SU-DHL-6 (cell line): Measurements from ENCODE around the gene MAPK10.

Experiments
- H2AFZ ChIP-seq: fragments of 200-600 bp; sonication (generic); 2 replicates; pipeline ENCODE4 v1.6.1; 2014; ENCODE audit warnings: low read depth, mild to moderate bottlenecking, moderate library complexity, mixed read lengths, antibody characterized with exemption, low read length; ENCODE audit not compliant: severe bottlenecking
- H3F3A ChIP-seq: fragments of 200-600 bp; shearing (Covaris generic); 2 replicates; pipeline ENCODE4 v1.6.0; 2016; ENCODE audit warnings: antibody characterized with exemption, mild to moderate bottlenecking; ENCODE audit not compliant: insufficient read depth
- H3K27ac ChIP-seq: fragments of 200-600 bp; sonication (generic); 2 replicates; pipeline ENCODE4 v1.5.1; 2016; ENCODE audit warnings: low read depth, mild to moderate bottlenecking, low read length, moderate library complexity, mixed read lengths
- H3K27me3 ChIP-seq: fragments of 200-600 bp; sonication (generic), shearing (Covaris generic); 2 replicates; pipeline ENCODE4 v1.6.0; 2014; ENCODE audit warnings: mild to moderate bottlenecking, low read length
- H3K36me3 ChIP-seq: fragments of 200-600 bp; sonication (generic); 2 replicates; pipeline ENCODE4 v1.6.1; 2014; ENCODE audit warnings: mild to moderate bottlenecking, low read length, mixed read lengths
- H3K4me2 ChIP-seq: fragments of 300-600, 200-600 bp; shearing (Covaris generic), sonication (generic); 2 replicates; pipeline ENCODE4 v1.6.0; 2014; ENCODE audit warnings: low read length, low read depth, mild to moderate bottlenecking; ENCODE audit not compliant: poor library complexity, severe bottlenecking
- H3K4me3 ChIP-seq: fragments of 200-600 bp; sonication (generic); 2 replicates; pipeline ENCODE4 v1.5.1; 2014; ENCODE audit warnings: antibody characterized with exemption, low read length, mild to moderate bottlenecking, mixed read lengths; ENCODE audit not compliant: insufficient read depth, poor library complexity, severe bottlenecking
- H3K79me2 ChIP-seq: fragments of 200-600 bp; sonication (generic); 2 replicates; pipeline ENCODE4 v1.6.1; 2014; ENCODE audit warnings: mild to moderate bottlenecking, low read length, moderate library complexity; ENCODE audit not compliant: insufficient read depth
- H3K9ac ChIP-seq: fragments of 200-600 bp; sonication (generic); 2 replicates; pipeline ENCODE4 v1.7.0; 2014; ENCODE audit warnings: mild to moderate bottlenecking, low read length
- H3K9me2 ChIP-seq: fragments of 200-600 bp; sonication (generic); replicated peaks from 2 replicates; pipeline ENCODE4 v1.6.1; 2014; ENCODE audit warnings: low read length; ENCODE audit not compliant: insufficient read depth
- H3K9me3 ChIP-seq: fragments of 200-600 bp; sonication (generic); 2 replicates; pipeline ENCODE4 v1.6.1; 2014; ENCODE audit warnings: low read length, mixed read lengths; ENCODE audit not compliant: insufficient read depth
- H4K20me1 ChIP-seq: fragments of 200-600 bp; sonication (generic); 2 replicates; pipeline ENCODE4 v1.6.1; 2014; ENCODE audit warnings: low read depth, mild to moderate bottlenecking, antibody characterized with exemption, low read length, moderate library complexity, mixed read lengths
- CTCF ChIP-seq: fragments of 200-600 bp; sonication (generic); IDR thresholded peaks from one replicate; pipeline ENCODE4 v1.5.1; 2017; ENCODE audit warnings: antibody characterized with exemption, mild to moderate bottlenecking, low read length, moderate library complexity; ENCODE audit not compliant: insufficient read depth, poor library complexity, severe bottlenecking
- EZH2phosphoT487 ChIP-seq: fragments of 200-600 bp; sonication (generic), shearing (Covaris generic); conservative IDR thresholded peaks from 2 replicates; pipeline ENCODE4 v1.6.1; 2018; ENCODE audit warnings: mild to moderate bottlenecking, antibody characterized with exemption, low read length, moderate library complexity, mixed read lengths

MAPK10 gene

DNA sequence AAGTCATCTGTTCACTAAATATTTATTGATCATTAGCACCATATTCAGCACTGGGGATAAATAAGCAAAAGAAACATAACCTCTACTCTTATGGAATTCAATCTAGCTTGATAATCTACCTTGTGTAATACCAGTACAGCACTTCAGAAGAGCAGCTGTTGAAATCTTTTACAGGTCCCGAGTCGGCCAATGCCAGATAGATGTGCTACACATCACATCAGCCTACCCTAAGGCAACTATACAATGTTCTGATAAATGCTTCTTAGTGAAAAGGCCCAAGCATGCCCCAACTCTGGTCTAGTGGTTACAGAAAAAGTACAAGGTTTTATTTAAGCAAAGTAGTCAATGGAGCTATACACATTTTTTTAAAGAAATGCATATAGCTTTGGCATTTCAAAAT, 68.7 kb downstream of the MAPK10 start:
- Histone ChIP-seq H3K9me2 (no peaks in the 10 kb centered on the region), H2AFZ (no peak overlapping the region), H3K9me3 (no peaks in the 10 kb centered on the region), H3F3A (no peaks in the 10 kb centered on the region), H3K36me3 (no peaks in the 10 kb centered on the region), H3K4me2 (no peak overlapping the region), H3K27me3 (no peaks in the 10 kb centered on the region), H3K79me2 (no peaks in the 10 kb centered on the region), H4K20me1 (no peaks in the 10 kb centered on the region), H3K9ac (no peak overlapping the region), H3K27ac (no peak overlapping the region), H3K4me3 (no peak overlapping the region)
- TF ChIP-seq CTCF = no peak
- TF ChIP-seq EZH2phosphoT487 = no peak

DNA sequence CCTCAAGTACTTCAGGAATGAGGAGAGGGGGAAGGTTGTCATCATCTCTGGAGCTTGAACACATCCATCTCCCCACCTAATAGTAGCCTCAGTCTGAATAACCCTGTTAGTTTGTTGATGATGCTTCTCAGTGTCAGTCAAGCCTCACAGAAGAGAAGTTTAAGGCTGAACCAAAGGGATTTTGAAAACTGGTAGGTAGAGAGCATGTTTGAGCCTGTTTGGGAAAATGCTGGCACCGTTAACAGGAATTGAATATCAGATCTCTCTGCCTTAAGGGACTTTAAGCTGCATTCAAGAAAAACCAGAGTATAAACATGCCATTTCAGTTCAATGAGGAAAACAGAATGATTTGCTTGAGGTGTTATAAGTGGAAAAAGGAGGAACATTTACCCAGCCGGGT, 73.1 kb downstream of the MAPK10 start:
- H3K79me2 ChIP-seq = no peaks in the 10 kb centered on the region
- H3K9ac ChIP-seq = no peak overlapping the region

DNA sequence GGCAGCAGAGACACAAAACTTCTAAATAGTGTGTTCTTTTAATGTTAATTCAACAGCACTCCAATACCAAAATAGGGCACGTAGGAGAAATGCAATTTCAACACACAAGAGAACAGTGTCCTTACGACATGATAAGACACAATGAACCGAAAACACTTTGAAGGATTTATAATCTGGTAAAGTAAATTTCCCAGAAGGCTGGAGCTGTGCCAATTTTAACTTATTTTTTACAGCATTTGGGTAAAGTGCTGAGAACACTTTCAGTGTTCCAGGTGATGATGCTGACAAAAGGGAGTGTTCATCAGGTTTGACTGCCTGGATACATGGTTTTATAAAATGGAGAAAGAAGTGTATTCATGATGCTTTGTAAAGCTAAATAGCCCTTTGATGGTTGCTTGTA, 76.5 kb downstream of the MAPK10 start:
- Histone ChIP-seq H3K27ac (no peak overlapping the region), H2AFZ (no peak overlapping the region), H3K27me3 (no peaks in the 10 kb centered on the region), H3K9ac (no peak overlapping the region), H3K9me3 (no peaks in the 10 kb centered on the region), H3K79me2 (no peaks in the 10 kb centered on the region), H3K36me3 (no peaks in the 10 kb centered on the region), H3K9me2 (no peaks in the 10 kb centered on the region), H4K20me1 (no peaks in the 10 kb centered on the region), H3K4me3 (no peak overlapping the region), H3K4me2 (no peak overlapping the region), H3F3A (peaks cover 17% of the 10 kb centered on the region)
- TF ChIP-seq EZH2phosphoT487 (no peak), CTCF (no peak)

More for the DNA sequence above, 73.1 kb downstream of the MAPK10 start:
- H3K9me2 ChIP-seq = no peaks in the 10 kb centered on the region
- H3K36me3 ChIP-seq = no peaks in the 10 kb centered on the region
- H3K4me3 ChIP-seq = no peak overlapping the region
- no peak for TF ChIP-seq CTCF
- no peak overlapping the region for H2AFZ ChIP-seq
- H3K9me3 ChIP-seq = no peaks in the 10 kb centered on the region
- no peaks in the 10 kb centered on the region for H4K20me1 ChIP-seq
- H3K4me2 ChIP-seq = no peak overlapping the region
- H3K27ac ChIP-seq = no peak overlapping the region
- no peaks in the 10 kb centered on the region for H3F3A ChIP-seq
- no peaks in the 10 kb centered on the region for H3K27me3 ChIP-seq

- no peaks in the 10 kb centered on the region for H3K9me2 ChIP-seq
- no peaks in the 10 kb centered on the region for H4K20me1 ChIP-seq
- peaks cover 27% of the 10 kb centered on the region for H3F3A ChIP-seq
- peak overlapping the region; percentile 62 for H3K4me2 ChIP-seq
- H3K36me3 ChIP-seq = no peaks in the 10 kb centered on the region
- H3K79me2 ChIP-seq = no peaks in the 10 kb centered on the region
- peak overlapping the region; percentile 42 for H3K4me3 ChIP-seq
- peak overlapping the region; percentile 53; the same call in 1 of the 2 replicates for H3K9ac ChIP-seq
- H2AFZ ChIP-seq = no peak overlapping the region
- peak overlapping the region; percentile 98 for H3K27ac ChIP-seq
- H3K27me3 ChIP-seq = no peaks in the 10 kb centered on the region
- TF ChIP-seq EZH2phosphoT487 = no peak
- H3K9me3 ChIP-seq = no peaks in the 10 kb centered on the region
Measured at GRCh38 chr4:86280246-86280645, 79.6 kb downstream of the MAPK10 start.
